HepG2 (cell line): Measurements from ENCODE around the gene ARIH2. TPM values are rescaled to one million over a fixed set of nuclear protein-coding genes. Genes with fewer than 3 reads are reported as not detected.

Experiments used
- ATAC-seq: fragments of 200-7000 bp; cut with Tn5 transposase; 3 replicates; pipeline ENCODE4 v1.9.1; 2020; ENCODE audit warnings: mild to moderate bottlenecking, moderate library complexity
- BruUV-seq: library from RNA; stranded (reverse); fragments of 400-500 nt; replicated peaks from 2 replicates; lab custom pipeline; 2021; lab: Mats Ljungman, UMichigan
- CTCF ChIA-PET: fragments of 300-600 bp; formaldehyde crosslinking; extraction: SDS; loops from one replicate; lab custom pipeline; 2021; ENCODE audit warnings: low total read pairs, inconsistent platforms, low intra/inter-chr PET ratio; lab: Yijun Ruan, JAX
- POLR2A ChIA-PET: fragments of 350-600 bp; sonication (Branson Sonifier 250); formaldehyde crosslinking; loops from one replicate; lab custom pipeline; 2020; ENCODE audit warnings: antibody characterized with exemption, inconsistent platforms; lab: Yijun Ruan, JAX
- DNase-seq: peaks from one replicate; pipeline ENCODE4 v3.0.0-alpha.2; 2015; ENCODE audit warnings: low spot score
- FAIRE-seq: peaks from 3 replicates; lab custom pipeline; 2011; peaks lifted over from hg19 to GRCh38; lab: Jason Lieb, UNC
- H2AFZ ChIP-seq: one replicate; pipeline ENCODE4 v1.6.1; 2011; ENCODE audit warnings: low read length, inconsistent platforms
- H3K27ac ChIP-seq: fragments of 300-600 bp; 3 replicates; pipeline ENCODE4 v1.8.0; 2011; ENCODE audit warnings: mixed run types, mild to moderate bottlenecking, mixed read lengths, low read length, inconsistent platforms; ENCODE audit not compliant: insufficient read depth; ENCODE audit errors: extremely low read length
- H3K27me3 ChIP-seq, 2 experiments: fragments of 200-600 bp in 1 of 2; 2 replicates in 1 of 2; 3 replicates in 1 of 2; pipeline versions ENCODE4 v1.6.0 to v1.8.0; 2011; ENCODE audit warnings: low read length in 2 of 2, mild to moderate bottlenecking in 2 of 2, moderate library complexity in 2 of 2, inconsistent platforms in 1 of 2; ENCODE audit not compliant: insufficient read depth in 2 of 2, control insufficient read depth in 1 of 2
- H3K36me3 ChIP-seq, 2 experiments: fragments of 200-600 bp in 1 of 2; replicated peaks in 1 of 2; 2 replicates in 1 of 2; 3 replicates in 1 of 2; pipeline versions ENCODE4 v1.5.1 to v1.8.0; 2011; ENCODE audit warnings: low read length in 2 of 2, inconsistent platforms in 1 of 2; ENCODE audit not compliant: insufficient read depth in 2 of 2, control insufficient read depth in 1 of 2
- H3K4me1 ChIP-seq: 2 replicates; pipeline ENCODE4 v1.5.1; 2012; ENCODE audit warnings: low read length, inconsistent platforms; ENCODE audit not compliant: insufficient read depth
- H3K4me2 ChIP-seq: 2 replicates; pipeline ENCODE4 v1.6.0; 2011; ENCODE audit warnings: low read depth, low read length, inconsistent platforms
- H3K4me3 ChIP-seq, 3 experiments: fragments of 200-600 bp in 1 of 3; sonication (generic), shearing (Covaris generic) in 1 of 3; replicated peaks in 1 of 3; 2 replicates each; pipeline ENCODE4 v1.5.1; 2011 to 2016; ENCODE audit warnings: low read length in 3 of 3, inconsistent platforms in 2 of 3, low read depth in 2 of 3, mild to moderate bottlenecking in 2 of 3, control low read depth in 1 of 3, mixed read lengths in 1 of 3; ENCODE audit not compliant: insufficient read depth in 1 of 3
- H3K79me2 ChIP-seq: one replicate; pipeline ENCODE4 v1.6.1; 2011; ENCODE audit warnings: low read length, inconsistent platforms; ENCODE audit not compliant: insufficient read depth
- H3K9ac ChIP-seq: 2 replicates; pipeline ENCODE4 v1.6.0; 2011; ENCODE audit warnings: mild to moderate bottlenecking, low read depth, low read length, inconsistent platforms; ENCODE audit not compliant: insufficient read depth
- H3K9me3 ChIP-seq: 2 replicates; pipeline ENCODE4 v1.5.1; 2012; ENCODE audit warnings: mild to moderate bottlenecking, low read length
- H4K20me1 ChIP-seq: 2 replicates; pipeline ENCODE4 v1.6.0; 2011; ENCODE audit warnings: inconsistent platforms, mild to moderate bottlenecking, low read length, moderate library complexity; ENCODE audit not compliant: insufficient read depth
- FOSL2 ChIP-seq: sonication (generic); formaldehyde crosslinking; IDR thresholded peaks from 2 replicates; pipeline ENCODE4 v1.4.0; 2020; ENCODE audit warnings: missing genetic modification reagents
- KDM4B ChIP-seq: sonication (generic); formaldehyde crosslinking; IDR thresholded peaks from 2 replicates; pipeline ENCODE4 v1.4.0; 2020; ENCODE audit warnings: missing genetic modification reagents
- ZNF180 ChIP-seq: sonication (generic); formaldehyde crosslinking; IDR thresholded peaks from 2 replicates; pipeline ENCODE4 v1.4.0; 2020; ENCODE audit warnings: low read depth, missing genetic modification reagents, borderline replicate concordance
- ZNF460 ChIP-seq: sonication (generic); formaldehyde crosslinking; IDR thresholded peaks from 2 replicates; pipeline ENCODE4 v1.5.1; 2020; ENCODE audit warnings: missing genetic modification reagents, mild to moderate bottlenecking, borderline replicate concordance
- ZNF724P ChIP-seq: sonication (generic); formaldehyde crosslinking; IDR thresholded peaks from 2 replicates; pipeline ENCODE4 v1.8.0; 2022; ENCODE audit warnings: missing genetic modification reagents, borderline replicate concordance
- ZNF772 ChIP-seq: sonication (generic); formaldehyde crosslinking; IDR thresholded peaks from 2 replicates; pipeline ENCODE4 v1.5.0; 2020; ENCODE audit warnings: mild to moderate bottlenecking, missing genetic modification reagents
- ZSCAN9 ChIP-seq: IDR thresholded peaks from 2 replicates; pipeline ENCODE4 v1.6.1; 2016; ENCODE audit warnings: borderline replicate concordance
- WGBS: methylation state at CpG from one replicate; pipeline ENCODE4 v1.1.6; 2017; ENCODE audit warnings: low lambda C conversion rate; 5-methylcytosine and 5-hydroxymethylcytosine counted together
- in situ Hi-C: cut with HindIII; loops from 2 replicates; pipeline ENCODE4 v1.10.0; 2017; ENCODE audit warnings: low pct_unique_long_range_greater_than_20kb; ENCODE audit not compliant: extremely low pct_ligation_motif_present
- intact Hi-C: fragments of 100-400 bp; cut with micrococcal nuclease; formaldehyde crosslinking; loops from one replicate; pipeline ENCODE4 v1.10.0; 2022; ENCODE audit not compliant: unreplicated experiment
- polyA plus RNA-seq, 8 experiments: library from polyadenylated mRNA; depleted of rRNA in 3 of 8; stranded (reverse) in 7 of 8; unstranded in 1 of 8; fragments of >200 nt; fragmentation: Illumina TruSeq in 4 of 8; extraction: Trizol in 4 of 8; gene quantifications; 2 replicates each; pipeline versions ENCODE4 v1.2.1 to v1.2.3, GENCODE V29; 2011 to 2016; ENCODE audit warnings: low read depth in 4 of 8, missing spikeins in 1 of 8, mixed read lengths in 1 of 8; ENCODE audit not compliant: insufficient read depth in 1 of 8
- total RNA-seq, 5 experiments: library from RNA; depleted of rRNA; stranded (reverse); fragments of >200 nt; fragmentation: Illumina TruSeq; extraction: Trizol; gene quantifications; 2 replicates each; pipeline ENCODE4 v1.2.3, GENCODE V29; 2016; ENCODE audit warnings: low read depth in 1 of 5
- TF ChIP-seq, protein P1 (sequence below): sonication (generic); formaldehyde crosslinking; IDR thresholded peaks from 2 replicates; pipeline ENCODE4 v1.4.0; 2020; ENCODE audit warnings: missing genetic modification reagents
- TF ChIP-seq, protein P2 (sequence below): sonication (generic); formaldehyde crosslinking; IDR thresholded peaks from 2 replicates; pipeline ENCODE4 v1.4.0; 2020; ENCODE audit warnings: missing genetic modification reagents
- TF ChIP-seq, protein P3 (sequence below): sonication (generic); formaldehyde crosslinking; IDR thresholded peaks from 2 replicates; pipeline ENCODE4 v1.4.0; 2020; ENCODE audit warnings: low read depth, mild to moderate bottlenecking, missing genetic modification reagents

Gene ARIH2
- total and polyA plus RNA-seq, 2 of the 13 experiments (the other 11 are each of a cell fraction or from before 2014, with no cell fraction given), result 64.8 to 83.3 TPM

DNA sequence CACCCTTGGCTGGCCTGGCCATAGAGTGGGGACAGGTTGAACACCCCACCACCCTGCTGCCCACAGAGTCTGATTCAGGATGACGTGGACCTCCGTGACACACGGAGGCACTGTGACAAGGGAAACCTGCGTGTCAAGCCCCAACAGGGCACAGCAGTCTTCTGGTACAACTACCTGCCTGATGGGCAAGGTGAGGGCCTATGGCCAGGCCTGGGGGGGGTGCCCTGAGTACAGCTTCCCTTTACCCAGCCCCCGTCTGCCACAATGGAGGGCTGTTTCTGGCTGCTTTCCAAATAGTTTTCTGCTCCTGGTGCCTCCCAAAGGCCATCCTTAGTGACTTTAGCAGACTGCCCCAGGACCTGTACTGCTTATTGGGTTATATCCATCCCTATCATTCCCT is 87.4 kb downstream of the ARIH2 start:
- POLR2A ChIA-PET, result interaction anchor here (1.7 to 12.8 kb wide), 7 partner anchors 8 to 266 kb away, joined by 5 to 280 read pairs (median 26); partner anchors contain the start of genes DALRD3, IMPDH2, LAMB2 and NDUFAF3
- Histone ChIP-seq H3K4me2 (peak overlapping the region; percentile 92), H3K9me3 (no peaks in the 10 kb centered on the region), H4K20me1 (peaks cover 8% of the 10 kb centered on the region), H3K27ac (no peak overlapping the region), H3K79me2 (peaks cover 20% of the 10 kb centered on the region), H3K9ac (peak overlapping the region; percentile 89), H3K4me1 (peaks cover 68% of the 10 kb centered on the region), H2AFZ (no peak overlapping the region), H3K36me3 (no peaks in the 10 kb centered on the region), H3K27me3 (no peaks in the 10 kb centered on the region), H3K4me3 (peak overlapping the region; percentile 71 to 88 (median 74); a peak in 5 of 6 replicates)
- whole genome bisulfite sequencing, result 85% methylated on average over 4 of the region's 5 CpGs
- ATAC-seq, result no peak
- FAIRE-seq, result no peak
- in situ Hi-C loops (no loop called here), intact Hi-C loops (no loop called here)
- CTCF ChIA-PET, result no interaction called here
- TF ChIP-seq ZNF180 (CRISPR knock-in tag), result no peak
- TF ChIP-seq, protein P1, sequence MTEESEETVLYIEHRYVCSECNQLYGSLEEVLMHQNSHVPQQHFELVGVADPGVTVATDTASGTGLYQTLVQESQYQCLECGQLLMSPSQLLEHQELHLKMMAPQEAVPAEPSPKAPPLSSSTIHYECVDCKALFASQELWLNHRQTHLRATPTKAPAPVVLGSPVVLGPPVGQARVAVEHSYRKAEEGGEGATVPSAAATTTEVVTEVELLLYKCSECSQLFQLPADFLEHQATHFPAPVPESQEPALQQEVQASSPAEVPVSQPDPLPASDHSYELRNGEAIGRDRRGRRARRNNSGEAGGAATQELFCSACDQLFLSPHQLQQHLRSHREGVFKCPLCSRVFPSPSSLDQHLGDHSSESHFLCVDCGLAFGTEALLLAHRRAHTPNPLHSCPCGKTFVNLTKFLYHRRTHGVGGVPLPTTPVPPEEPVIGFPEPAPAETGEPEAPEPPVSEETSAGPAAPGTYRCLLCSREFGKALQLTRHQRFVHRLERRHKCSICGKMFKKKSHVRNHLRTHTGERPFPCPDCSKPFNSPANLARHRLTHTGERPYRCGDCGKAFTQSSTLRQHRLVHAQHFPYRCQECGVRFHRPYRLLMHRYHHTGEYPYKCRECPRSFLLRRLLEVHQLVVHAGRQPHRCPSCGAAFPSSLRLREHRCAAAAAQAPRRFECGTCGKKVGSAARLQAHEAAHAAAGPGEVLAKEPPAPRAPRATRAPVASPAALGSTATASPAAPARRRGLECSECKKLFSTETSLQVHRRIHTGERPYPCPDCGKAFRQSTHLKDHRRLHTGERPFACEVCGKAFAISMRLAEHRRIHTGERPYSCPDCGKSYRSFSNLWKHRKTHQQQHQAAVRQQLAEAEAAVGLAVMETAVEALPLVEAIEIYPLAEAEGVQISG, result peak; percentile 52; the same call in 1 of the 2 replicates
- no TSS peak for BruUV-seq
- DNase-seq, result no peak

DNA sequence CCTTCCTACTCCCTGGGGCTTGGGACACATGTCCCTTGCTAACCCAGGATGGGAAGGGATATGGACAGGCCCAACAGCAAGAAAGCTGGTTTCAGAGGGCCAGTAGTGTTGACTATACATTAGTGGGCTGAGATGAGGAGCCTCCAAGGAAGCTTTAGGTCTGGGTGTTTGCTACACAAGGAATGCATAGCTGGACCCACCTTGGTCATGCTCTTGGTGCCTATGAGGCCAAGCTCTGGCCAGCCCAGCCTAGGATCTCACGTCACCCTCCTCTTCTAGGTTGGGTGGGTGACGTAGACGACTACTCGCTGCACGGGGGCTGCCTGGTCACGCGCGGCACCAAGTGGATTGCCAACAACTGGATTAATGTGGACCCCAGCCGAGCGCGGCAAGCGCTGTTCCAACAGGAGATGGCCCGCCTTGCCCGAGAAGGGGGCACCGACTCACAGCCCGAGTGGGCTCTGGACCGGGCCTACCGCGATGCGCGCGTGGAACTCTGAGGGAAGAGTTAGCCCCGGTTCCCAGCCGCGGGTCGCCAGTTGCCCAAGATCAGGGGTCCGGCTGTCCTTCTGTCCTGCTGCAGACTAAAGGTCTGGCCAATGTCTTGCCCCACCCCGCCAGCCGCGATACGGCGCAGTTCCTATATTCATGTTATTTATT is 87.9 kb downstream of the ARIH2 start:
- peak overlapping the region; percentile 71 to 88 (median 74) for H3K4me3 ChIP-seq
- H3K27ac ChIP-seq, result peak overlapping the region; percentile 86
- H2AFZ ChIP-seq, result no peak overlapping the region
- in situ Hi-C loops (no loop called here), intact Hi-C loops (no loop called here)
- H3K79me2 ChIP-seq, result peaks cover 23% of the 10 kb centered on the region
- H4K20me1 ChIP-seq, result peaks cover 8% of the 10 kb centered on the region
- ATAC-seq (peak; percentile 2; the same call in 2 of the 3 replicates), DNase-seq (no peak), FAIRE-seq (no peak)
- ChIA-PET POLR2A (interaction anchor here (0.8 to 12.8 kb wide), 25 partner anchors 9 to 548 kb away, joined by 3 to 280 read pairs (median 5); partner anchors contain the start of genes AMT, BSN, DAG1 and DALRD3), CTCF (no interaction called here)
- H3K36me3 ChIP-seq, result peaks cover 2% of the 10 kb centered on the region in 2 experiments; a peak in 3 of 5 replicates
- peak overlapping the region; percentile 89 for H3K9ac ChIP-seq
- H3K9me3 ChIP-seq, result no peaks in the 10 kb centered on the region
- WGBS, result 2% methylated on average over 7 of the region's 32 CpGs
- no peaks in the 10 kb centered on the region for H3K27me3 ChIP-seq
- H3K4me2 ChIP-seq, result peak overlapping the region; percentile 92
- peaks cover 65% of the 10 kb centered on the region for H3K4me1 ChIP-seq
- BruUV-seq, result TSS peak; percentile 98
- no peak for TF ChIP-seq ZNF460 (CRISPR knock-in tag)
- 0 out of 2 replicates have a peak, but pooled peaks have one; percentile 15 for TF ChIP-seq KDM4B (CRISPR knock-in tag)
- TF ChIP-seq ZSCAN9 (CRISPR knock-in tag), result no peak
- TF ChIP-seq, protein P2, sequence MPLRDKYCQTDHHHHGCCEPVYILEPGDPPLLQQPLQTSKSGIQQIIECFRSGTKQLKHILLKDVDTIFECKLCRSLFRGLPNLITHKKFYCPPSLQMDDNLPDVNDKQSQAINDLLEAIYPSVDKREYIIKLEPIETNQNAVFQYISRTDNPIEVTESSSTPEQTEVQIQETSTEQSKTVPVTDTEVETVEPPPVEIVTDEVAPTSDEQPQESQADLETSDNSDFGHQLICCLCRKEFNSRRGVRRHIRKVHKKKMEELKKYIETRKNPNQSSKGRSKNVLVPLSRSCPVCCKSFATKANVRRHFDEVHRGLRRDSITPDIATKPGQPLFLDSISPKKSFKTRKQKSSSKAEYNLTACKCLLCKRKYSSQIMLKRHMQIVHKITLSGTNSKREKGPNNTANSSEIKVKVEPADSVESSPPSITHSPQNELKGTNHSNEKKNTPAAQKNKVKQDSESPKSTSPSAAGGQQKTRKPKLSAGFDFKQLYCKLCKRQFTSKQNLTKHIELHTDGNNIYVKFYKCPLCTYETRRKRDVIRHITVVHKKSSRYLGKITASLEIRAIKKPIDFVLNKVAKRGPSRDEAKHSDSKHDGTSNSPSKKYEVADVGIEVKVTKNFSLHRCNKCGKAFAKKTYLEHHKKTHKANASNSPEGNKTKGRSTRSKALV (CRISPR knock-in tag), result no peak
- TF ChIP-seq ZNF724P, result no peak
- TF ChIP-seq ZNF772 (CRISPR knock-in tag), result no peak
- TF ChIP-seq FOSL2 (CRISPR knock-in tag), result no peak
- TF ChIP-seq, protein P3, sequence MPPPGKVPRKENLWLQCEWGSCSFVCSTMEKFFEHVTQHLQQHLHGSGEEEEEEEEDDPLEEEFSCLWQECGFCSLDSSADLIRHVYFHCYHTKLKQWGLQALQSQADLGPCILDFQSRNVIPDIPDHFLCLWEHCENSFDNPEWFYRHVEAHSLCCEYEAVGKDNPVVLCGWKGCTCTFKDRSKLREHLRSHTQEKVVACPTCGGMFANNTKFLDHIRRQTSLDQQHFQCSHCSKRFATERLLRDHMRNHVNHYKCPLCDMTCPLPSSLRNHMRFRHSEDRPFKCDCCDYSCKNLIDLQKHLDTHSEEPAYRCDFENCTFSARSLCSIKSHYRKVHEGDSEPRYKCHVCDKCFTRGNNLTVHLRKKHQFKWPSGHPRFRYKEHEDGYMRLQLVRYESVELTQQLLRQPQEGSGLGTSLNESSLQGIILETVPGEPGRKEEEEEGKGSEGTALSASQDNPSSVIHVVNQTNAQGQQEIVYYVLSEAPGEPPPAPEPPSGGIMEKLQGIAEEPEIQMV, result no peak
